Measurements from ENCODE around the gene NDUFB6. TPM values are rescaled to one million over a fixed set of nuclear protein-coding genes. Genes with fewer than 3 reads are reported as not detected.
"Not testable (repeated sequence)": the region's sequence is repeated elsewhere in the genome, so short reads cannot be mapped to it uniquely, and the experiment has no call there.

NDUFB6 gene
- total and polyA plus RNA-seq, 2 donors (not counting 1 experiment from before 2014, with no cell fraction given) = 35.5 to 60.9 TPM

DNA sequence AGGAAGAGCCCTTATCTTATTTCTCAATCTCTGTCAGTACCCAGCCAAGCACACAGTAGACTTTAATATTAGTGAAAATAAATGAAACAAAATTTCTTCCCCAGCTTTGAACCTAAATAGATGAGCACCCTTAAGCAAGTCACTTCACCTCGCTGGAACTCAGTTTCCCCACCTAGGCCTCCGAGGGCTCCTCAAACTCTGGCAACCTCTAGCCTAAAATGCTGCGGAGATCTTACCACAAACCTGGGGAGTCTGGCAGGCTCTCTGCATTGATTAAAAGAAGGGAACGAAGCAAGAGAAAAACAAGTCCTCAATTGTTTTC is 47.3 kb downstream of the NDUFB6 start:
- peaks cover 14% of the 10 kb centered on the region for H3K79me2 ChIP-seq (ENCODE audit: control insufficient read depth, insufficient read depth, low read length)
- no peak for TF ChIP-seq EZH2 (IDR thresholded peaks at IDR 0.05; ENCODE audit: low read length, missing control alignments)
- TF ChIP-seq CTCF (conservative IDR thresholded peaks at IDR 0.05 in 1 of 2, IDR thresholded peaks at IDR 0.05 in 1 of 2; ENCODE audit: low read depth in 1 of 2, low read length in 2 of 2) = no peak
- no peaks in the 10 kb centered on the region for H3K27me3 ChIP-seq (ENCODE audit: control insufficient read depth, insufficient read depth, low read length)
- H3K27ac ChIP-seq (ENCODE audit: insufficient read depth, low read length) = peak overlapping the region; percentile 55
- no peaks in the 10 kb centered on the region for H3K9me3 ChIP-seq (ENCODE audit: control insufficient read depth, insufficient read depth, low read depth, low read length)
- no peaks in the 10 kb centered on the region for H4K20me1 ChIP-seq (ENCODE audit: control insufficient read depth, extremely low read depth, insufficient read depth, low read length)
- DNase-seq (ENCODE audit: low read depth in 2 of 2) = no peak
- H3K4me1 ChIP-seq (ENCODE audit: control insufficient read depth, extremely low read depth, insufficient read depth, low read length) = no peaks in the 10 kb centered on the region
- no peaks in the 10 kb centered on the region for H3K36me3 ChIP-seq (ENCODE audit: control insufficient read depth, insufficient read depth, low read length)
- peak overlapping the region; percentile 44 for H3K9ac ChIP-seq (ENCODE audit: insufficient read depth, low read length)
- peak overlapping the region; percentile 56 for H2AFZ ChIP-seq (ENCODE audit: low read length)
- peak overlapping the region; percentile 57 to 93 (median 87) for H3K4me3 ChIP-seq (replicated peaks in 1 of 4; ENCODE audit: control extremely low read depth in 1 of 4, insufficient read depth in 1 of 4, low read depth in 3 of 4, low read length in 4 of 4)
- peak overlapping the region; percentile 74 for H3K4me2 ChIP-seq (ENCODE audit: extremely low read depth, insufficient read depth, low read length)

DNA sequence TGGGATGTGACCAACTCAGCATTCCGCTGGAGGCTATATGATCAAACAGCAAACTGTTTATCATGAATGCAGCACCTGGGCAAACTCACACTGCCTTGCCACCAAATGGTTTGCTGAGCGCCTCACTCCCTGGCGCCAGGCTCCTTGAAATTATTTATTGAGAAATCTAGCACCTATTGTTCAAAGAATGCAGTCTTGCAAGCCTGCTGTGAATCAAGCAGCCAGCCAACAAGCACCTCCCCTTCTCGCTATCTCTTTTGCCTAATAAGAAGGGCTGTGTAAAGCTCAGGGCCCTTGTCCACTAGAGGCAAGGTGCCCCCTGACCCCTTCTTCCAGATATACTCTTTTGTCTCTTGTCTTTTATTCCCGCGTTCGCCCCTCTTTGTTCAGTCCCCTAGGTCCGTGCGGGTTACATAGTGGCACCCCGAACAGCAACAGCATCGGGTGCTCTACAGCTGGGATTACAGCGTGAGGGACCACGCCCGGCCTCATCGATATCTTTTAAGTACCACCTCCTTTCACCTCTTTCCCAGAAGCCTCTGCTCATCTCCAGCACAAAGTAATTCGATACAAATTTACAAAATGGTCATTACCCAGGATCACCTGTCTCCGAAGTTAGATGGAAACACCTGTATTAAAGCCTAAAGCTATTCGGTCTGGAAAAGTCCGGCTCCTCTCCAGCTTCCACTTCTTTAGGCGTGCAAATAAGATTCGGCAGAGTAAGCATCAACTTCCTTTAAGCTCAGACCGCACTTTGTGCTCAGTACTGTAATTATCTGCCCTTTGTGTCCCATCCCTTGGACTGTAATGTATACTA is 47.9 kb downstream of the NDUFB6 start:
- Histone ChIP-seq H3K4me2 (ENCODE audit: extremely low read depth, insufficient read depth, low read length) (peak overlapping the region; percentile 74), H3K79me2 (ENCODE audit: control insufficient read depth, insufficient read depth, low read length) (peaks cover 14% of the 10 kb centered on the region), H3K9ac (ENCODE audit: insufficient read depth, low read length) (peak overlapping the region; percentile 39), H3K27ac (ENCODE audit: insufficient read depth, low read length) (peak overlapping the region; percentile 55), H3K4me3 (replicated peaks in 1 of 4; ENCODE audit: control extremely low read depth in 1 of 4, insufficient read depth in 1 of 4, low read depth in 3 of 4, low read length in 4 of 4) (peak overlapping the region; percentile 57 to 93 (median 87)), H3K4me1 (ENCODE audit: control insufficient read depth, extremely low read depth, insufficient read depth, low read length) (no peaks in the 10 kb centered on the region), H3K9me3 (ENCODE audit: control insufficient read depth, insufficient read depth, low read depth, low read length) (no peaks in the 10 kb centered on the region), H3K27me3 (ENCODE audit: control insufficient read depth, insufficient read depth, low read length) (no peaks in the 10 kb centered on the region), H2AFZ (ENCODE audit: low read length) (peak overlapping the region; percentile 56), H3K36me3 (ENCODE audit: control insufficient read depth, insufficient read depth, low read length) (no peaks in the 10 kb centered on the region), H4K20me1 (ENCODE audit: control insufficient read depth, extremely low read depth, insufficient read depth, low read length) (no peaks in the 10 kb centered on the region)
- TF ChIP-seq EZH2 (IDR thresholded peaks at IDR 0.05; ENCODE audit: low read length, missing control alignments) = no peak
- TF ChIP-seq CTCF (conservative IDR thresholded peaks at IDR 0.05 in 1 of 2, IDR thresholded peaks at IDR 0.05 in 1 of 2; ENCODE audit: low read depth in 1 of 2, low read length in 2 of 2) = no peak
- peak; percentile 23 to 27 for DNase-seq (ENCODE audit: low read depth in 2 of 2)

DNA sequence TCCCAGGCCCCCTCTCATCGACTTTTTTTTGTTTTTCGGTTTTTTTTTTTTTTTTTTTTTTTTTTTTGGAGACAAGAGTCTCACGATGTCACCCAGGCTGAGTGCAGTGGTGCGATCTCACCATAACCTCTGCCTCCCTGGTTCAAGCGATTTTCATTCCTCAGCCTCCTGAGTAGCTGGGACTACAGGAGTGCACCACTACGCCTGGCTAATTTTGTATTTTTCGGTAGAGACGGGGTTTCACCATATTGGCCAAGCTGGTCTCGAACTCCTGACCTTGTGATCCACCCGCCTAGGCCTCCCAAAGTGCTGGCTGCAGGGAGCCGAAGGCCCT is 48.4 kb downstream of the NDUFB6 start:
- not testable (repeated sequence) for H3K36me3 ChIP-seq (ENCODE audit: control insufficient read depth, insufficient read depth, low read length); H4K20me1 ChIP-seq (ENCODE audit: control insufficient read depth, extremely low read depth, insufficient read depth, low read length); H3K27ac ChIP-seq (ENCODE audit: insufficient read depth, low read length); DNase-seq (ENCODE audit: low read depth in 2 of 2); H3K9ac ChIP-seq (ENCODE audit: insufficient read depth, low read length); H3K9me3 ChIP-seq (ENCODE audit: control insufficient read depth, insufficient read depth, low read depth, low read length); H3K4me1 ChIP-seq (ENCODE audit: control insufficient read depth, extremely low read depth, insufficient read depth, low read length); H3K27me3 ChIP-seq (ENCODE audit: control insufficient read depth, insufficient read depth, low read length); H2AFZ ChIP-seq (ENCODE audit: low read length)
- H3K79me2 ChIP-seq (ENCODE audit: control insufficient read depth, insufficient read depth, low read length) = peaks cover 14% of the 10 kb centered on the region
- H3K4me2 ChIP-seq (ENCODE audit: extremely low read depth, insufficient read depth, low read length) = peak overlapping the region; percentile 74
- H3K4me3 ChIP-seq (replicated peaks in 1 of 4; ENCODE audit: control extremely low read depth in 1 of 4, insufficient read depth in 1 of 4, low read depth in 3 of 4, low read length in 4 of 4) = peak overlapping the region; percentile 57 to 93 (median 87)

All from fibroblast of lung (primary cell).